Kidney (tissue), 14 donors: Measurements from ENCODE around the gene CDK5RAP2. TPM values are rescaled to one million over a fixed set of nuclear protein-coding genes. Genes with fewer than 3 reads are reported as not detected.
A peak's percentile ranks its signal among the peaks of the same experiment; 100 is the strongest.

Experiments
- DNase-seq, 5 donors: peaks; one replicate each; pipeline ENCODE4 v3.0.0-alpha.2; 2013 to 2020
- FAIRE-seq: peaks from 2 replicates; lab custom pipeline; 2012; peaks lifted over from hg19 to GRCh38; lab: Jason Lieb, UNC
- H3K27ac ChIP-seq, 2 donors: one replicate each; pipeline ENCODE4 v1.7.0; 2013; ENCODE audit warnings: low read depth in 2 of 2, low read length in 2 of 2, inconsistent platforms in 1 of 2
- H3K27me3 ChIP-seq: one replicate; pipeline ENCODE4 v1.7.1; 2013; ENCODE audit warnings: low read length, inconsistent platforms; ENCODE audit not compliant: control insufficient read depth, insufficient read depth
- H3K36me3 ChIP-seq, 3 donors: one replicate each; pipeline versions ENCODE4 v1.7.0 to v1.7.1; 2013; ENCODE audit warnings: low read length in 3 of 3, control low read depth in 1 of 3, inconsistent platforms in 1 of 3; ENCODE audit not compliant: insufficient read depth in 3 of 3, control insufficient read depth in 2 of 3
- H3K4me1 ChIP-seq, 3 donors: one replicate each; pipeline versions ENCODE4 v1.7.0 to v1.7.1; 2013; ENCODE audit warnings: low read length in 3 of 3, inconsistent platforms in 1 of 3, low read depth in 1 of 3; ENCODE audit not compliant: control insufficient read depth in 2 of 3, insufficient read depth in 2 of 3
- H3K4me3 ChIP-seq, 3 donors: one replicate each; pipeline versions ENCODE4 v1.7.0 to v1.8.1; 2013; ENCODE audit warnings: low read length in 3 of 3, control low read depth in 1 of 3, inconsistent platforms in 1 of 3
- H3K9ac ChIP-seq, 3 donors: one replicate each; pipeline versions ENCODE4 v1.7.0 to v1.7.1; 2013; ENCODE audit warnings: low read length in 3 of 3, control low read depth in 1 of 3, inconsistent platforms in 1 of 3
- H3K9me3 ChIP-seq, 3 donors: one replicate each; pipeline versions ENCODE4 v1.7.0 to v1.7.1; 2013; ENCODE audit warnings: low read length in 3 of 3, control low read depth in 1 of 3, inconsistent platforms in 1 of 3; ENCODE audit not compliant: control insufficient read depth in 2 of 3, insufficient read depth in 1 of 3
- CTCF ChIP-seq: IDR thresholded peaks from 3 replicates; pipeline ENCODE4 v1.5.1; 2012; ENCODE audit warnings: mild to moderate bottlenecking, moderate library complexity, borderline replicate concordance; ENCODE audit not compliant: insufficient read depth; ENCODE audit errors: extremely low read depth
- intact Hi-C: fragments of 100-400 bp; cut with DNase I; formaldehyde crosslinking; loops from one replicate; pipeline ENCODE4 v1.11.1; 2022
- polyA plus RNA-seq: library from polyadenylated mRNA; stranded (reverse); fragments of 350-450 nt; fragmentation: Illumina TruSeq; extraction: RNeasy Lipid Tissue Mini Kit (QIAGEN cat#74804); gene quantifications from one replicate; pipeline ENCODE4 v1.2.3, GENCODE V29; 2014; ENCODE audit warnings: low read depth, low replicate concordance; ENCODE audit not compliant: insufficient read depth
- total RNA-seq: library from RNA; stranded (reverse); fragmentation: NEBNext Ultra II Directional; extraction: Animal tissue kit (Norgen Biotek cat#: 25700); gene quantifications from one replicate; pipeline ENCODE4 v1.2.1, GENCODE V29; 2021
- donor health status: control.
- donor health status: control.
- donor health status: control.
- donor health status: control.
- donor health status: control.
- donor health status: DM: yes; HTN: yes; CAD: no.
- donor health status: Normal renal cell carcinoma (clear cell type).

CDK5RAP2 gene
- total and polyA plus RNA-seq, 2 donors from 2014 or later, result 20.9 to 35.3 TPM

GRCh38 chr9:120593955-120594277, 13.9 kb upstream of the CDK5RAP2 start:
- no peak overlapping the region for H3K9ac ChIP-seq
- no peaks in the 10 kb centered on the region for H3K4me1 ChIP-seq
- H3K9me3 ChIP-seq, result no peaks in the 10 kb centered on the region
- no peak for TF ChIP-seq CTCF
- no peaks in the 10 kb centered on the region for H3K36me3 ChIP-seq
- DNase-seq (no peak), FAIRE-seq (no peak)
- no peak overlapping the region for H3K4me3 ChIP-seq
- no peaks in the 10 kb centered on the region for H3K27me3 ChIP-seq
- H3K27ac ChIP-seq, result no peak overlapping the region
- intact Hi-C loops, result no loop called here

- Histone ChIP-seq H3K36me3 (no peaks in the 10 kb centered on the region), H3K4me1 (no peaks in the 10 kb centered on the region), H3K27me3 (no peaks in the 10 kb centered on the region), H3K4me3 (no peak overlapping the region), H3K27ac (no peak overlapping the region), H3K9me3 (no peaks in the 10 kb centered on the region), H3K9ac (no peak overlapping the region)
- FAIRE-seq (no peak), DNase-seq (peak in 1 of 5 donors; percentile 19)
- no peak for TF ChIP-seq CTCF
- intact Hi-C loops, result no loop called here
Observed at GRCh38 chr9:120593250-120593954, 13.4 kb upstream of the CDK5RAP2 start.

DNA sequence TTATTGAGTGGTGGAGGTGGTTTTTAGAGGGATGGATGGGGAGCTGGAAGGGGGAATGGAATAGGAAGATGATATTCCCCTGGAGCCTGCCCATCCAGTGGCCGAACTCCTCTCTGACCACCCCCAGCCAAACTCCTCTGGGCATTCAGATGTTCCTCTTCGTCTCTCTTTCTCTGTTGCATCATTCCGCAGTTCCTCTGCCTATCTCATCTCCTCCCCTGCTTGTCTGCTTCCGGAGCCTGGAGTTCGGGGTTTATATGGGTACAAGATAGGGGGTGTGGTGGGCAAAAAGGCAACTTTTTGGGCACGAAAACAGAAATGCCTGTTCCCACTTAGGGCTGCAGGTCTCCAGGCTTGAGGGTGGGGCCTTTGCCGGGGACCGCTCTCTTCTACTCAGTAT, 12.2 kb upstream of the CDK5RAP2 start:
- Histone ChIP-seq H3K36me3 (no peaks in the 10 kb centered on the region), H3K9me3 (no peaks in the 10 kb centered on the region), H3K27ac (no peak overlapping the region), H3K27me3 (no peaks in the 10 kb centered on the region), H3K4me3 (no peak overlapping the region), H3K9ac (no peak overlapping the region), H3K4me1 (no peaks in the 10 kb centered on the region)
- TF ChIP-seq CTCF, result no peak
- intact Hi-C loops, result no loop called here
- FAIRE-seq (no peak), DNase-seq (no peak)

- no peak overlapping the region for H3K27ac ChIP-seq
- no peaks in the 10 kb centered on the region for H3K9me3 ChIP-seq
- intact Hi-C loops, result no loop called here
- H3K4me3 ChIP-seq, result no peak overlapping the region
- H3K4me1 ChIP-seq, result no peaks in the 10 kb centered on the region
- H3K9ac ChIP-seq, result no peak overlapping the region
- DNase-seq (no peak), FAIRE-seq (no peak)
- no peak for TF ChIP-seq CTCF
- no peaks in the 10 kb centered on the region for H3K27me3 ChIP-seq
- H3K36me3 ChIP-seq, result no peaks in the 10 kb centered on the region
Observed at GRCh38 chr9:120587328-120587727, 7.4 kb upstream of the CDK5RAP2 start.
